ENCODE results near the gene CHIC2.
A peak's percentile ranks its signal among the peaks of the same experiment; 100 is the strongest.

Gene CHIC2

GRCh38 chr4:54077812-54078211 lies 13.4 kb upstream of the CHIC2 start:
- DNase-seq (ENCODE audit: insufficient read length, low spot score) (no peak), FAIRE-seq (no peak)
- TF ChIP-seq POU2F2 (IDR thresholded peaks at IDR 0.05; ENCODE audit: low read depth, low read length) (no peak), PAX5 (IDR thresholded peaks at IDR 0.05; ENCODE audit: insufficient read depth, low read length, severe bottlenecking) (no peak), POLR2A (IDR thresholded peaks at IDR 0.05; ENCODE audit: low read depth, low read length) (no peak), TAF1 (IDR thresholded peaks at IDR 0.05; ENCODE audit: low read depth, low read length) (no peak), POLR2AphosphoS5 (IDR thresholded peaks at IDR 0.05; ENCODE audit: low read depth, low read length) (no peak), SPI1 (IDR thresholded peaks at IDR 0.05; ENCODE audit: low read depth, low read length) (no peak)

DNA sequence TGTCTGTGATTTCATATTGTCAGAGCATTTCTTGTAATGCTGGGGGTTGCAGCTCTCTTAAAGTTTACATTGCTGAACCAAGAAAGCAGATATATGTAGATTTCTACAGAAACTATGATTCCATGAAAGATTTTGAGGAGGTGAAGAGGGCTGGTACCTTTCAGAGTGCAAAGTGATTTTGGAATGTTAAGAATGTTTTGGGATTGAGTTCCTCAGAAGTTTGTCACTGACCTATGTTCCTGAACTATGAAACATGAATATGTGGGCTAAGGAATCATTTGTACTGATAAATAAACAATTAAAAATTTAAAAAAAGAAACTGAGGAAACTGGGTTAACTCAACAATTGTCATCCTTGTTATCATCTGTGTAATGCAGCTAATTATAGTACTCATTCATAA lies 12.3 kb upstream of the CHIC2 start:
- TF ChIP-seq SPI1 (IDR thresholded peaks at IDR 0.05; ENCODE audit: low read depth, low read length) (no peak), TAF1 (IDR thresholded peaks at IDR 0.05; ENCODE audit: low read depth, low read length) (no peak), POLR2A (IDR thresholded peaks at IDR 0.05; ENCODE audit: low read depth, low read length) (no peak), POU2F2 (IDR thresholded peaks at IDR 0.05; ENCODE audit: low read depth, low read length) (no peak), POLR2AphosphoS5 (IDR thresholded peaks at IDR 0.05; ENCODE audit: low read depth, low read length) (no peak), PAX5 (IDR thresholded peaks at IDR 0.05; ENCODE audit: insufficient read depth, low read length, severe bottlenecking) (no peak)
- no peak for DNase-seq (ENCODE audit: insufficient read length, low spot score)
- no peak for FAIRE-seq

DNA sequence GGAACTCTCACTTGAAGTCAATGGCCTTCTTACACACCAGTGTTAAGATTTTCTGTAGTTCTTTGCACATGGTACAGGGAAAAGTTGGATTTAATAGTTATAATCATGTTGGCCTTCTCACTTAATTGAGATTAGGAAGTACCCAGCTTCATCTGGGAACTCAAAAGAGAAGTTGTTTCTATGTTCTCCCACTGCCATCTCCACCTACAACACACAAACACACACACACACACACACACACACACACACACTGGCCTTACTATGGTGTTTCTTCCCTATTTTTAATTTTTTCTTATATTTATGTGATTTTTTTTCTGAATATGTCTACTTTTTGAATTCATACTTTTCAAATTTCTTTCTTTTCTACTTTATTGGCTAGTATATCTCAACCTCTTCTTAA lies 10.0 kb upstream of the CHIC2 start:
- no peak for TF ChIP-seq SPI1 (IDR thresholded peaks at IDR 0.05; ENCODE audit: low read depth, low read length)
- TF ChIP-seq POLR2AphosphoS5 (IDR thresholded peaks at IDR 0.05; ENCODE audit: low read depth, low read length): no peak
- TF ChIP-seq POU2F2 (IDR thresholded peaks at IDR 0.05; ENCODE audit: low read depth, low read length): no peak
- FAIRE-seq (no peak), DNase-seq (ENCODE audit: insufficient read length, low spot score) (no peak)

- TF ChIP-seq PAX5 (IDR thresholded peaks at IDR 0.05; ENCODE audit: insufficient read depth, low read length, severe bottlenecking): no peak
- no peak for TF ChIP-seq TAF1 (IDR thresholded peaks at IDR 0.05; ENCODE audit: low read depth, low read length)
- no peak for TF ChIP-seq POLR2AphosphoS5 (IDR thresholded peaks at IDR 0.05; ENCODE audit: low read depth, low read length)
- no peak for TF ChIP-seq POU2F2 (IDR thresholded peaks at IDR 0.05; ENCODE audit: low read depth, low read length)
- TF ChIP-seq POLR2A (IDR thresholded peaks at IDR 0.05; ENCODE audit: low read depth, low read length): no peak
- no peak for TF ChIP-seq SPI1 (IDR thresholded peaks at IDR 0.05; ENCODE audit: low read depth, low read length)
- FAIRE-seq (no peak), DNase-seq (ENCODE audit: insufficient read length, low spot score) (no peak)
These were observed 9.0 kb upstream of the CHIC2 start for GRCh38 chr4:54073271-54073880.

GRCh38 chr4:54067166-54067565 lies 2.8 kb upstream of the CHIC2 start:
- FAIRE-seq (no peak), DNase-seq (ENCODE audit: insufficient read length, low spot score) (no peak)
- no peak for TF ChIP-seq SPI1 (IDR thresholded peaks at IDR 0.05; ENCODE audit: low read depth, low read length)
- TF ChIP-seq TAF1 (IDR thresholded peaks at IDR 0.05; ENCODE audit: low read depth, low read length): no peak
- TF ChIP-seq PAX5 (IDR thresholded peaks at IDR 0.05; ENCODE audit: insufficient read depth, low read length, severe bottlenecking): no peak
- no peak for TF ChIP-seq POU2F2 (IDR thresholded peaks at IDR 0.05; ENCODE audit: low read depth, low read length)

GRCh38 chr4:54066718-54067129 lies 2.3 kb upstream of the CHIC2 start:
- TF ChIP-seq POU2F2 (IDR thresholded peaks at IDR 0.05; ENCODE audit: low read depth, low read length) (no peak), SPI1 (IDR thresholded peaks at IDR 0.05; ENCODE audit: low read depth, low read length) (no peak), PAX5 (IDR thresholded peaks at IDR 0.05; ENCODE audit: insufficient read depth, low read length, severe bottlenecking) (no peak), POLR2AphosphoS5 (IDR thresholded peaks at IDR 0.05; ENCODE audit: low read depth, low read length) (no peak), POLR2A (IDR thresholded peaks at IDR 0.05; ENCODE audit: low read depth, low read length) (no peak), TAF1 (IDR thresholded peaks at IDR 0.05; ENCODE audit: low read depth, low read length) (no peak)
- FAIRE-seq: no peak
- no peak for DNase-seq (ENCODE audit: insufficient read length, low spot score)

- TF ChIP-seq POLR2AphosphoS5 (IDR thresholded peaks at IDR 0.05; ENCODE audit: low read depth, low read length) (no peak), POLR2A (IDR thresholded peaks at IDR 0.05; ENCODE audit: low read depth, low read length) (no peak), PAX5 (IDR thresholded peaks at IDR 0.05; ENCODE audit: insufficient read depth, low read length, severe bottlenecking) (no peak), SPI1 (IDR thresholded peaks at IDR 0.05; ENCODE audit: low read depth, low read length) (no peak), POU2F2 (IDR thresholded peaks at IDR 0.05; ENCODE audit: low read depth, low read length) (no peak), TAF1 (IDR thresholded peaks at IDR 0.05; ENCODE audit: low read depth, low read length) (no peak)
- DNase-seq (ENCODE audit: insufficient read length, low spot score): no peak
- FAIRE-seq: no peak
These were observed 1.6 kb upstream of the CHIC2 start for GRCh38 chr4:54066088-54066415.

DNA sequence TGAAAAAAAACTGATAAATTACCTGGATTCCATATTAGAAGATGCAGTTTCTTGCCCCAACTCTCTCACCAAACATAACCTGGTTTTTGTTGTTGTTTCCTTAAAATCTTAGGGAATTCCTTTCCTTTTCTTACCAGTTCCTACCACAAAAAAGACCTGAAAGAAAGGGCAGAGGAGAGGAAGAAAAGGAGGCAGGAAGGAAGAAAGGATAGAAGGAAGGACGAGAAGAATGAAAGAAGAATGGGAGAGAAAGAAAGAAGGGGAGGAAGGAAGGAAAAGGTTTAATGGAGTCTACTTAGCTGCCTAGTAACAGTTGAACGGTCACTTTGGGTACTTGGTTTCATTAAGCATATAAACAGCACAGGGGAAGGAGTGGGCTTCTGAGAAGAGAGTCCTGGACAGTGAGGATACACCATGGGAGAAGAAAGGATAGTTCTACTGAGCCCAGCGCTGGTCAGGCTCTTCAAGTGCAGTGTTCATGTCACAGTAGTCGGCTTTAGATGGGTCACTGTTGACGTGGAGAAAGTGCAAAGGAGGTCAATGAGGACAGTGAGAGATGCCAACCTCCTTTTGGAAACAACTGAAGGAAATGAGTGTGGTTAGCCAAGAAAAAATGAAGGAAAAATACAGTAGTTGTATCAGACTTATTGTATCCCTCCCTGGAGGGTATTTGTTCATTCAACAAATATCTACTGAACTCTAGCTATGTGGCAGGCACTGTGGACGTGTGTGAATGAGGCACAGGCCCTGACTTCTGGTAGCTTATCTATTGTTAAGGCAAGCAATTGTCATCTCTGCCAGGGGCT lies 1.1 kb upstream of the CHIC2 start:
- TF ChIP-seq POLR2AphosphoS5 (IDR thresholded peaks at IDR 0.05; ENCODE audit: low read depth, low read length) (no peak), POLR2A (IDR thresholded peaks at IDR 0.05; ENCODE audit: low read depth, low read length) (no peak), SPI1 (IDR thresholded peaks at IDR 0.05; ENCODE audit: low read depth, low read length) (no peak), TAF1 (IDR thresholded peaks at IDR 0.05; ENCODE audit: low read depth, low read length) (no peak), POU2F2 (IDR thresholded peaks at IDR 0.05; ENCODE audit: low read depth, low read length) (no peak), PAX5 (IDR thresholded peaks at IDR 0.05; ENCODE audit: insufficient read depth, low read length, severe bottlenecking) (no peak)
- DNase-seq (ENCODE audit: insufficient read length, low spot score) (no peak), FAIRE-seq (no peak)

GRCh38 chr4:54063737-54064316 lies 578 bp downstream of the CHIC2 start:
- FAIRE-seq (no peak), DNase-seq (ENCODE audit: insufficient read length, low spot score) (peak; percentile 4)
- TF ChIP-seq POU2F2 (IDR thresholded peaks at IDR 0.05; ENCODE audit: low read depth, low read length): no peak
- TF ChIP-seq POLR2A (IDR thresholded peaks at IDR 0.05; ENCODE audit: low read depth, low read length): no peak
- TF ChIP-seq TAF1 (IDR thresholded peaks at IDR 0.05; ENCODE audit: low read depth, low read length): peak; percentile 50; the same call in 1 of the 2 replicates
